BLaER1 treated with 17β-estradiol and CSF1 and Interleukin-3, amounts not matched to agents 10 nM and 100 nM (cell line): Measurements from ENCODE around the gene CD276.
"Not testable (repeated sequence)": the region's sequence is repeated elsewhere in the genome, so short reads cannot be mapped to it uniquely, and the experiment has no call there.

Source experiments
- H3K27ac ChIP-seq, 11 experiments: shearing (Covaris generic); formaldehyde crosslinking; 2 replicates each; pipeline ENCODE4 v1.8.1; 2022
- H3K27me3 ChIP-seq, 11 experiments: shearing (Covaris generic); formaldehyde crosslinking; 2 replicates each; pipeline ENCODE4 v1.8.1; 2022
- H3K36me3 ChIP-seq, 11 experiments: shearing (Covaris generic); formaldehyde crosslinking; 2 replicates each; pipeline ENCODE4 v1.8.1; 2022
- H3K4me1 ChIP-seq, 10 experiments: shearing (Covaris generic); formaldehyde crosslinking; 2 replicates each; pipeline ENCODE4 v1.8.1; 2022
- H3K4me2 ChIP-seq, 11 experiments: shearing (Covaris generic); formaldehyde crosslinking; 2 replicates each; pipeline ENCODE4 v1.8.1; 2022
- H3K4me3 ChIP-seq, 10 experiments: shearing (Covaris generic); formaldehyde crosslinking; 2 replicates each; pipeline ENCODE4 v1.8.1; 2022
- H3K9ac ChIP-seq, 11 experiments: shearing (Covaris generic); formaldehyde crosslinking; 2 replicates each; pipeline ENCODE4 v1.8.1; 2022
- H3K9me3 ChIP-seq, 11 experiments: shearing (Covaris generic); formaldehyde crosslinking; replicated peaks in 1 of 11; 2 replicates each; pipeline ENCODE4 v1.8.1; 2022
- H4K20me1 ChIP-seq, 11 experiments: shearing (Covaris generic); formaldehyde crosslinking; 2 replicates each; pipeline ENCODE4 v1.8.1; 2022
- Cebpa-rat ChIP-seq, 11 experiments: shearing (Covaris generic); IDR thresholded peaks; 2 replicates each; pipeline ENCODE4 v1.8.1; 2022

Gene CD276

DNA sequence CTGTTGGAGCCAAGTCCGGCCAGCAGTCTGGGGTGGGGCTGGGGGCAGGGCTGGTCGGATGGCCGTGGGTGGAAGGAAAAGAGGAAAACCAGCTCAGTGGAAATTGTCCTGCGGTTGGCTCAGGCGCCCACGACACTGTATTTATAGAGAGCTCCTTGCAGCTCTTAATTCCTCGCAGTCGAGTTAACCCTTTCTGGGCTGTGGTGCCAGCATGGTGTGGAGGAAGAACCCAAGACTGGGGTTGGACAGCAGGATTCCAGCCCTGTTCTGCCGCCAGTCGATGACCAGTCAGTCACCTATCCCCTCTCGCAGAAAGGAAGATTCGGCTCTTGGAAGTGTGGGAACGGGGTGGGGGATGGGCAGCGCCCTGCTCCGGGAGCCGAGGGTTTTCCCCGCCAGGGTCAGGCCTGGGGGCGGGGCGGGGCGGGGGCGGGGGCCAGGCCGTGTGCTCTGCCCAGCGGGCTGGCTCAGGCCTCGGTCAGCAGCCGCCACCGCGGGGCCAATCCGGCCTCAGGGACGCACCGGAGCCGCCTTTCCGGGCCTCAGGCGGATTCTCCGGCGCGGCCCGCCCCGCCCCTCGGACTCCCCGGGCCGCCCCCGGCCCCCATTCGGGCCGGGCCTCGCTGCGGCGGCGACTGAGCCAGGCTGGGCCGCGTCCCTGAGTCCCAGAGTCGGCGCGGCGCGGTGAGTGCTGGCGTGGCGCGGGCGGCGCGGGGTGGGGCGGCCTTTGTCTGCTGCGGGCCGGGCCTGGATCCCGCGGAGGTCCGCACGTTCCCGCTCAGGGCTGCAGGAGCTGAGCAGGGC, at the start of gene CD276:
Gene CD276, plus strand, starts transcription at position 607 of the 804 bp plus-strand sequence. CDS start 15,257 bp downstream, outside the sequence.
- H3K9me3 ChIP-seq = no peaks in the 10 kb centered on the region
- no peaks in the 10 kb centered on the region for H3K27me3 ChIP-seq
- H3K4me2 ChIP-seq = peak within 1 kb of the TSS; percentile 77 to 96 (median 85)
- peaks cover 0 to 36% (median 5%) of the 10 kb centered on the region in 11 experiments; a peak in 11 of 22 replicates for H4K20me1 ChIP-seq
- H3K4me3 ChIP-seq = peak within 1 kb of the TSS; percentile 62 to 80 (median 72)
- TF ChIP-seq Cebpa-rat (IDR thresholded peaks at IDR 0.05) = no peak
- H3K9ac ChIP-seq = peak within 1 kb of the TSS; percentile 80 to 90 (median 85)
- no peaks in the 10 kb centered on the region for H3K36me3 ChIP-seq
- H3K4me1 ChIP-seq = peaks cover 17 to 95% (median 61%) of the 10 kb centered on the region in 10 experiments
- H3K27ac ChIP-seq = peak within 1 kb of the TSS; percentile 70 to 87 (median 83)

DNA sequence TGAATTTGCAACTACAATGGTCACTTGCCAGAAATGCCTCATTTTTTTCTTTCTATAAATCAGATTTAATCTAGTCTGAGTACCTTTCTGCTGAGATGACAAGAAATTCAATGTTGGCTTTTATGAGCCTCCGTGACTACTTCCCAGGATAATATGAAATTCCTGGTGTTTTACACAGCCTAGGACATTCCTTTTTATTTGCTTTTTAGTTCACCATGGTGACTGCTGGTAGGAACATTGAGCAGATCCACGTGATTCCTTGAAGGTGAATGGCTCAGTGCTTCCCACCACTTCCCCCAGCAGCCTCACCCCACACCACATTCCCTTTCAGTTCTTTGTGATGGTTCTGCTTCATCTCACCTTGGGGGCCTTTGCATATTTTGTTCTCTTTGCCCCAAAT, 46.7 kb upstream of the CD276 start:
- Histone ChIP-seq H3K4me2 (peak overlapping the region in 8 of 11 experiments; percentile 2 to 41 (median 5); a peak in 5 of 22 replicates), H3K4me3 (no peak overlapping the region), H3K36me3 (no peaks in the 10 kb centered on the region), H3K9ac (0 out of 22 replicates have a peak overlapping the region, but pooled peaks of 1 of the 11 experiments have one; percentile 15), H3K27ac (no peak overlapping the region), H3K4me1 (peaks cover 12 to 43% (median 25%) of the 10 kb centered on the region in 10 experiments), H3K9me3 (peaks cover 8 to 14% (median 12%) of the 10 kb centered on the region in 11 experiments; a peak in 20 of 22 replicates), H3K27me3 (no peaks in the 10 kb centered on the region), H4K20me1 (peaks cover 0 to 2% (median under 1%) of the 10 kb centered on the region in 11 experiments; a peak in 7 of 22 replicates)
- TF ChIP-seq Cebpa-rat (IDR thresholded peaks at IDR 0.05) = no peak

DNA sequence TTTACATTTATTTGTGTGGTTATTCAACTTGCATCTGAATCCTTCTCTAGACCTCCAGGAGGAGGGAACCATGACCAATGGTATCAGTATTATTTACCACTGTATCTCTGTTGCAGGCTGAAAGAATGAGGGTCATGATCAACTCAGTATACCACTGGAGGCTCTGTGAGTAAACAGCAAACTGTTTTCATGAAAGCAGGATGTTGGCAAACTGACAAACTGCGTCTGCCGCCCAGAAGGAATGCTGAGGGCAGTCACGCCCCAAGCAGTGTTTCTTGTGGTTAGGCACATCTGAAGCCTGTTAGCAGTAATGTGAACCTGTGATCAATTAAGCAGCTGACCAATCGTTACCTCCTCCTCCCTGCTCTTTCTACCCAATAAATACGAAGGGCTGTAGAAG, 44.7 kb upstream of the CD276 start:
- not testable (repeated sequence) for H3K9ac ChIP-seq, H3K27me3 ChIP-seq, H3K4me2 ChIP-seq, H3K36me3 ChIP-seq, H4K20me1 ChIP-seq, H3K4me3 ChIP-seq, H3K27ac ChIP-seq
- H3K9me3 ChIP-seq = peaks cover 8 to 14% (median 12%) of the 10 kb centered on the region in 11 experiments; a peak in 20 of 22 replicates
- H3K4me1 ChIP-seq = peaks cover 4 to 34% (median 15%) of the 10 kb centered on the region in 10 experiments; a peak in 16 of 20 replicates

DNA sequence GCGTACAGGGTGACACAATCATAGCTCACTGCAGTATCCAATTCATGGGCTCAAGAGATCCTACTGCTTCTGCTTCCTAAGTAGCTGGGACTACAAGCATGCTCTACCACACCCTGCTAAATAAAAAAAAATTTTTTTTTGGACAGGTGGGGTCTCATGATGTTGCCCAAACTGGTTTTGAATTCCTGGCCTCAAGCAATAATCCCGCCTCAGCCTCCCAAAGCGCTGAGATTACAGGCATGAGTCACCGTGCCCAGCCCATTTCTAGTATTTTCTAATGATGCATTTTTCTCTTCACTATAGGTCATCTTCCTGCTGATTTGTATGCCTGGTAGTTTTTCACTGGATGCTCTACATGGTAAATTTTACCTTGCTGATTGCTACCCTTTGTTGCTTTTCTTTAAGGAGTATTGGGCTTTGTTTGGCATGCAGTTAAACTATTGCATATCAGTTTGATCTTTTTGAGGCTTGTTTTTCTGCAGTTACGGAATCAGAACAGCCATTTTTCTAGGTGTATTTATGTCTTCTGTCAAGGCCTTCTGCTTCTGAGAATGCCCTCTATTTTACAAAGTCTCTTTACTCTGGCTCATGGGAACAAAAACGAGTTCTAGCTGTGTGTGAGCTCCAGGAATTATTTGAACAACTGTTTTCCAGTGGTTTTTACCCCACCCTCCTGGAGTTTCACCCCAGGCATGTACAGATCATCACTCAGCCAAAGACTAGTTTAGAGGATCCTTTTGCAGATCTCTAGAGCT, 36.7 kb upstream of the CD276 start:
- no peak overlapping the region for H3K9ac ChIP-seq
- no peaks in the 10 kb centered on the region for H3K36me3 ChIP-seq
- no peak for TF ChIP-seq Cebpa-rat (IDR thresholded peaks at IDR 0.05)
- H3K27me3 ChIP-seq = no peaks in the 10 kb centered on the region
- no peaks in the 10 kb centered on the region for H4K20me1 ChIP-seq
- no peak overlapping the region for H3K4me3 ChIP-seq
- no peak overlapping the region for H3K27ac ChIP-seq
- H3K9me3 ChIP-seq = peaks cover 0 to 11% (median 0%) of the 10 kb centered on the region in 11 experiments; a peak in 4 of 22 replicates
- H3K4me1 ChIP-seq = peaks cover 0 to 39% (median 15%) of the 10 kb centered on the region in 10 experiments; a peak in 15 of 20 replicates
- H3K4me2 ChIP-seq = peak overlapping the region in 3 of 11 experiments; percentile 1 to 49 (median 32); a peak in 3 of 22 replicates

DNA sequence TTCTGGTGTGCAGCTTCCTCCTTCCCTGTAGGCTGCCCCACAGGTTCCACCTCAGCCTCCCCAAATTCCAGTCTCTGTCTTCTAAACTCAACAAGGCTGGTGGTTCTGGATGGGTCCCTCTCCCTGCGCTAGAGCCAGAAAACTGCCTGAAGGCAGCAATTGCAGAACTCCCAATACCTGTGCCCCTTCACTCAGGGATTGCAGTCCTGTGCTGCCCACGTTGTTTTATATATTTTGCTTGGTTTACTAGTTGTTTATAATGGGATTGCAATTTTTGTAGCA, 36.2 kb upstream of the CD276 start:
- Histone ChIP-seq H3K4me1 (peaks cover 0 to 39% (median 15%) of the 10 kb centered on the region in 10 experiments; a peak in 15 of 20 replicates), H3K9me3 (peaks cover 0 to 11% (median 0%) of the 10 kb centered on the region in 11 experiments; a peak in 4 of 22 replicates), H3K4me3 (no peak overlapping the region), H4K20me1 (no peaks in the 10 kb centered on the region), H3K36me3 (no peaks in the 10 kb centered on the region), H3K9ac (no peak overlapping the region), H3K27me3 (no peaks in the 10 kb centered on the region), H3K27ac (no peak overlapping the region), H3K4me2 (peak overlapping the region in 2 of 11 experiments; percentile 32 to 49; a peak in 2 of 22 replicates)
- TF ChIP-seq Cebpa-rat (IDR thresholded peaks at IDR 0.05) = no peak

DNA sequence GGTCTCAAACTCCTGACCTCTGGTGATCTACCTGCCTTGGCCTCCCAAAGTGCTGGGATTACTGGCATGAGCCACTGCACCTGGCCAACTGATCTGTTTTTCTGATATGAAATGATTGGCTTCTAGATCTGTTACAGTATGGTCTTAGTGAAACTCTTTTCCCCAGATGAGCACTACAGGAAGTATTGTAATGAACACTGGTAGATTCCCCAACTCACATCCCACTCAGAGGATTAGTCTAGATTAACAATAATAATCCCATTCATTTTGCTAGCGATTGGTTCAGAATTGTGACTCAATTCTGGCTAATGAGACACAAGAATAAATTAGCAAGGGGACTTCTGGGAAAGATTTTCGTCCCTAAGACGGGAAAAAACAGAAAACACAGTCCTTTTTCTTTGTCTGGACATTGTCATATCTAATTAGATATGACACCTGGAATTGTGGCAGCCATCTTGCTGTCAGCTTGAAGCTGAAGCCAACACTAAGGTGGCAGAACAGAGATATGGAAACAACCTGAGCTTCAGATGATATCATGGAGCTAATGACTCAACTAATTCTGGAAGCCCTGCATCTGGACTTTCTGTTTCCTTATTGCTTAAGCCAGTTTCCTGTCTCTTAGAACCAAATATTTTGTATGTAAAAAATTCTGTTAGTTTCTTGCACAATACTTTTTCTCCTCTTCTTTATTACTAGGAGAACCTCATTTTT, 33.6 kb upstream of the CD276 start:
- Histone ChIP-seq H3K4me2 (peak overlapping the region in 9 of 11 experiments; percentile 34 to 70 (median 57); a peak in 17 of 22 replicates), H4K20me1 (no peaks in the 10 kb centered on the region), H3K36me3 (no peaks in the 10 kb centered on the region), H3K9ac (peak overlapping the region in 5 of 11 experiments; percentile 20 to 54 (median 30); a peak in 6 of 22 replicates), H3K4me3 (no peak overlapping the region), H3K27me3 (no peaks in the 10 kb centered on the region), H3K4me1 (peaks cover 0 to 56% (median 15%) of the 10 kb centered on the region in 10 experiments; a peak in 15 of 20 replicates), H3K9me3 (peaks cover 0 to 11% (median 0%) of the 10 kb centered on the region in 11 experiments; a peak in 4 of 22 replicates), H3K27ac (peak overlapping the region in 10 of 11 experiments; percentile 25 to 82 (median 68); a peak in 17 of 22 replicates)
- TF ChIP-seq Cebpa-rat (IDR thresholded peaks at IDR 0.05) = peak in 8 of 11 experiments; percentile 23 to 88 (median 71); a peak in 12 of 22 replicates

DNA sequence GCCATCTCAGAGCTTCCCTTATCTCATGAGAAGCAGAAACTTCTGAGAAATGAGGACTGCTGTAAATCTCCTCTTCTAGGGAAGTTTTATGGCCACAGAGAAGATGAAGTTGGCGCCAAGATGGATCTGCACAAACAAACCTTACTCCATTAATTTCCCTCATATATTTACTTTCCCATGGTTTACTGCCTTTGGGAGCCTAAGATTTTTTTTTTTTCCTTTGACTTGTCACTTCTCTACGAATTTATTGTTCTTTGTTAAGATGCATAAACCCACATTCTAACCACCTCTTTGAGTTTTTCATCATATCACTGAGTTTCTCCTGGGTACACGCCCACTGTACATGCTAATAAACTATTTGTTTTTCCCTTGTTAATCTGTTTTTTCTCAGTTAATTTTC, 29.5 kb upstream of the CD276 start:
- Histone ChIP-seq H4K20me1 (no peaks in the 10 kb centered on the region), H3K27me3 (no peaks in the 10 kb centered on the region), H3K9me3 (peaks cover 0 to 11% (median 0%) of the 10 kb centered on the region in 11 experiments; a peak in 4 of 22 replicates), H3K27ac (no peak overlapping the region), H3K4me2 (no peak overlapping the region; a peak in 1 of 22 replicates), H3K4me1 (peaks cover 0 to 55% (median 15%) of the 10 kb centered on the region in 10 experiments; a peak in 15 of 20 replicates), H3K4me3 (no peak overlapping the region), H3K9ac (no peak overlapping the region), H3K36me3 (no peaks in the 10 kb centered on the region)
- TF ChIP-seq Cebpa-rat (IDR thresholded peaks at IDR 0.05) = no peak

DNA sequence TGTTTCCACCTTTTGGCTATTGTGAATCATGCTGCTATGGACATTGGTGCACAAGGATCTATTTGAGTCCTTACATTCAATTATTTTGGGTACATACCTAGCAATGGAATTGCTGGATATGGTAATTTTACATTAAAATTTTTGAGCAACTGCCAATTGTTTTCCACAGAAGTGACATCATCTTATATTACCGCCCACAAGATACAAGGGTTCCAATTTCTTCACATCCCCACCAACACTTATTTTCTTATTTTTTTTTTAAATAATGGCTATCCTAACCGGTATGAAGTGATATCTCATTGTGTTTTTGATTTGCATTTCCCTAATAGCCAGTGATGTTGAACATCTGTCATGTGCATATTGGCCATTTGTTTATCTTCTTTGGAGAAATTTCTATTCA, 28.5 kb upstream of the CD276 start:
- H3K27me3 ChIP-seq = no peaks in the 10 kb centered on the region
- H3K4me2 ChIP-seq = peak overlapping the region in 2 of 11 experiments; percentile 20 to 27; a peak in 1 of 22 replicates
- H3K4me3 ChIP-seq = no peak overlapping the region
- no peak overlapping the region for H3K27ac ChIP-seq
- H3K9me3 ChIP-seq = peaks cover 0 to 11% (median 0%) of the 10 kb centered on the region in 11 experiments; a peak in 4 of 22 replicates
- peaks cover 0 to 46% (median 8%) of the 10 kb centered on the region in 10 experiments; a peak in 15 of 20 replicates for H3K4me1 ChIP-seq
- no peaks in the 10 kb centered on the region for H3K36me3 ChIP-seq
- TF ChIP-seq Cebpa-rat (IDR thresholded peaks at IDR 0.05) = no peak
- H4K20me1 ChIP-seq = no peaks in the 10 kb centered on the region
- H3K9ac ChIP-seq = no peak overlapping the region
